Fibroblast of lung (primary cell): Measurements from ENCODE around the gene MAP3K2.

Source experiments
- EZH2 ChIP-seq: IDR thresholded peaks from 2 replicates; pipeline ENCODE4 v1.5.1; 2012; ENCODE audit warnings: low read length, control low read depth, mild to moderate bottlenecking; ENCODE audit errors: missing control alignments
- TF ChIP-seq, protein P1 (sequence below), 2 donors: IDR thresholded peaks in 1 of 2; conservative IDR thresholded peaks in 1 of 2; 1 replicate in 1 of 2; 2 replicates in 1 of 2; pipeline ENCODE4 v1.5.1; 2011 to 2012; ENCODE audit warnings: low read length in 2 of 2, control low read depth in 1 of 2, inconsistent platforms in 1 of 2, low read depth in 1 of 2, mild to moderate bottlenecking in 1 of 2

DNA sequence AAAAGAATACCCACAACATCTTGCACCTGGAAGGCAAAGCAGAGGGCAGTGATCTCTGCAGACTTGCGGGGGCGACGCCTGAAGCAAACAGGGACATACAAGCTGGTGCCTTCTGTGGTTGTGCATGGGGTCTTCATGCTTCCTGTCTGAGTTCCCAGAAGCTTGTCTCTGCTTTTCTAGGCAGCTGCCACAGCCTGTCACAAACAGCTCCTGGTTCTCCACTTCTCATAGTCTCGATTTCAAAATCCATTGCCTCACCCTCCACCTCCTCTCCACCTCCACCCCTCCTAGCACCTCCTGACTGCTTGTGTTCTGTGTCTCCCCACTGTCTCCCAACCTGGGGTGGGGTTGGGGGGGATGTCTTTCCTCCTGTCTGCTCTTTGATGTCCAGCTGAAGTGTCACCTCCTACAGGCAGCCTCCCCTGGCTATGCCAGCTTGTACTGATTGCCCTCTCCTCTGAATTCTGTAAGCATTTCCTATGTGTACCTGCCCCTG, 28.8 kb upstream of the MAP3K2 start:
- TF ChIP-seq, protein P1, sequence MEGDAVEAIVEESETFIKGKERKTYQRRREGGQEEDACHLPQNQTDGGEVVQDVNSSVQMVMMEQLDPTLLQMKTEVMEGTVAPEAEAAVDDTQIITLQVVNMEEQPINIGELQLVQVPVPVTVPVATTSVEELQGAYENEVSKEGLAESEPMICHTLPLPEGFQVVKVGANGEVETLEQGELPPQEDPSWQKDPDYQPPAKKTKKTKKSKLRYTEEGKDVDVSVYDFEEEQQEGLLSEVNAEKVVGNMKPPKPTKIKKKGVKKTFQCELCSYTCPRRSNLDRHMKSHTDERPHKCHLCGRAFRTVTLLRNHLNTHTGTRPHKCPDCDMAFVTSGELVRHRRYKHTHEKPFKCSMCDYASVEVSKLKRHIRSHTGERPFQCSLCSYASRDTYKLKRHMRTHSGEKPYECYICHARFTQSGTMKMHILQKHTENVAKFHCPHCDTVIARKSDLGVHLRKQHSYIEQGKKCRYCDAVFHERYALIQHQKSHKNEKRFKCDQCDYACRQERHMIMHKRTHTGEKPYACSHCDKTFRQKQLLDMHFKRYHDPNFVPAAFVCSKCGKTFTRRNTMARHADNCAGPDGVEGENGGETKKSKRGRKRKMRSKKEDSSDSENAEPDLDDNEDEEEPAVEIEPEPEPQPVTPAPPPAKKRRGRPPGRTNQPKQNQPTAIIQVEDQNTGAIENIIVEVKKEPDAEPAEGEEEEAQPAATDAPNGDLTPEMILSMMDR (conservative IDR thresholded peaks at IDR 0.05 in 1 of 2, IDR thresholded peaks at IDR 0.05 in 1 of 2; ENCODE audit: low read depth in 1 of 2, low read length in 2 of 2): no peak
- peak; percentile 45 for TF ChIP-seq EZH2
